GM10248 (cell line): Measurements from ENCODE around the gene CCDC91.

Experiments
- CTCF ChIA-PET: fragments of 300-600 bp; sonication (Branson Sonifier 250); formaldehyde crosslinking; extraction: SDS; loops from one replicate; lab custom pipeline; 2021; ENCODE audit warnings: antibody characterized with exemption; lab: Yijun Ruan, JAX
- POLR2A ChIA-PET: fragments of 350-650 bp; sonication (Branson Sonifier 250); formaldehyde crosslinking; extraction: SDS; loops from one replicate; lab custom pipeline; 2020; ENCODE audit warnings: antibody characterized with exemption; lab: Yijun Ruan, JAX
- DNase-seq: peaks from one replicate; pipeline ENCODE4 v3.0.0; 2012; ENCODE audit errors: extremely low spot score
- CTCF ChIP-seq: IDR thresholded peaks from 2 replicates; pipeline ENCODE4 v1.5.1; 2012; ENCODE audit warnings: mild to moderate bottlenecking, low read depth; ENCODE audit errors: extremely low read depth, missing control alignments, control extremely low read depth

The CCDC91 gene

GRCh38 chr12:28232211-28232928 lies 42.1 kb downstream of the CCDC91 start:
- CTCF ChIA-PET: no interaction called here

GRCh38 chr12:28234444-28234843 lies 44.2 kb downstream of the CCDC91 start:
- DNase-seq: no peak
- ChIA-PET POLR2A (no interaction called here), CTCF (interaction anchor here (1.2 kb wide), 1 partner anchor 14 kb away, joined by 3 read pairs; no protein-coding TSS in a partner anchor)
- no peak for TF ChIP-seq CTCF

More at GRCh38 chr12:28232211-28232928, 42.1 kb downstream of the CCDC91 start:
- peak; percentile 11 for DNase-seq
- no peak for TF ChIP-seq CTCF
- POLR2A ChIA-PET: no interaction called here

- ChIA-PET POLR2A (no interaction called here), CTCF (interaction anchor here (1.2 kb wide), 1 partner anchor 13 kb away, joined by 3 read pairs; no protein-coding TSS in a partner anchor)
- no peak for DNase-seq
- TF ChIP-seq CTCF: no peak
Measured at GRCh38 chr12:28235015-28235414, 44.8 kb downstream of the CCDC91 start.

GRCh38 chr12:28235985-28236384 lies 45.7 kb downstream of the CCDC91 start:
- TF ChIP-seq CTCF: no peak
- no peak for DNase-seq
- ChIA-PET CTCF (no interaction called here), POLR2A (no interaction called here)

GRCh38 chr12:28237423-28237822 lies 47.2 kb downstream of the CCDC91 start:
- CTCF ChIA-PET: interaction anchor here (1.0 to 2.4 kb wide), 2 partner anchors 8 to 12 kb away, joined by 3 to 4 read pairs; no protein-coding TSS in a partner anchor
- no peak for TF ChIP-seq CTCF
- DNase-seq: no peak
- POLR2A ChIA-PET: no interaction called here

GRCh38 chr12:28239918-28240317 lies 49.7 kb downstream of the CCDC91 start:
- no peak for DNase-seq
- no peak for TF ChIP-seq CTCF
- CTCF ChIA-PET: interaction anchor here (1.4 to 1.8 kb wide), 2 partner anchors 9 to 28 kb away, joined by 4 read pairs; no protein-coding TSS in a partner anchor
- POLR2A ChIA-PET: no interaction called here
